Measurements from ENCODE around the gene FIGNL2.
"Not testable (repeated sequence)": the region's sequence is repeated elsewhere in the genome, so short reads cannot be mapped to it uniquely, and the experiment has no call there.

The FIGNL2 gene

GRCh38 chr12:51814311-51815088 lies 34.0 kb downstream of the FIGNL2 start:
- Mint-ChIP-seq H3K27me3 (peaks cover 8% of the 10 kb centered on the region), H3K9me3 (no peaks in the 10 kb centered on the region), H3K36me3 (ENCODE audit: low read depth) (no peaks in the 10 kb centered on the region), H3K27ac (peak overlapping the region; percentile 61), H3K4me3 (peak overlapping the region; percentile 74), H3K4me1 (ENCODE audit: low read depth) (peaks cover 9% of the 10 kb centered on the region)
- DNase-seq: peak; percentile 84

GRCh38 chr12:51813931-51814310 lies 34.6 kb downstream of the FIGNL2 start:
- Mint-ChIP-seq H3K4me3 (no peak overlapping the region), H3K36me3 (ENCODE audit: low read depth) (no peaks in the 10 kb centered on the region), H3K27ac (no peak overlapping the region), H3K27me3 (peaks cover 8% of the 10 kb centered on the region), H3K4me1 (ENCODE audit: low read depth) (peaks cover 7% of the 10 kb centered on the region), H3K9me3 (no peaks in the 10 kb centered on the region)
- no peak for DNase-seq

GRCh38 chr12:51812871-51813270 lies 35.6 kb downstream of the FIGNL2 start:
- H3K9me3 Mint-ChIP-seq: no peaks in the 10 kb centered on the region
- H3K4me3 Mint-ChIP-seq: no peak overlapping the region
- H3K27ac Mint-ChIP-seq: no peak overlapping the region
- H3K27me3 Mint-ChIP-seq: peaks cover 8% of the 10 kb centered on the region
- H3K4me1 Mint-ChIP-seq (ENCODE audit: low read depth): peaks cover 7% of the 10 kb centered on the region
- DNase-seq: no peak
- no peaks in the 10 kb centered on the region for H3K36me3 Mint-ChIP-seq (ENCODE audit: low read depth)

- peaks cover 7% of the 10 kb centered on the region for H3K4me1 Mint-ChIP-seq (ENCODE audit: low read depth)
- no peaks in the 10 kb centered on the region for H3K9me3 Mint-ChIP-seq
- no peak overlapping the region for H3K4me3 Mint-ChIP-seq
- no peak overlapping the region for H3K27ac Mint-ChIP-seq
- no peak for DNase-seq
- H3K36me3 Mint-ChIP-seq (ENCODE audit: low read depth): no peaks in the 10 kb centered on the region
- H3K27me3 Mint-ChIP-seq: peaks cover 8% of the 10 kb centered on the region
These were observed 37.0 kb downstream of the FIGNL2 start for GRCh38 chr12:51811203-51812202.

GRCh38 chr12:51809193-51809592 lies 39.3 kb downstream of the FIGNL2 start:
- peaks cover 2% of the 10 kb centered on the region for H3K4me1 Mint-ChIP-seq (ENCODE audit: low read depth)
- no peak overlapping the region for H3K27ac Mint-ChIP-seq
- no peak overlapping the region for H3K4me3 Mint-ChIP-seq
- H3K36me3 Mint-ChIP-seq (ENCODE audit: low read depth): no peaks in the 10 kb centered on the region
- no peaks in the 10 kb centered on the region for H3K27me3 Mint-ChIP-seq
- no peaks in the 10 kb centered on the region for H3K9me3 Mint-ChIP-seq
- no peak for DNase-seq

GRCh38 chr12:51806896-51807295 lies 41.6 kb downstream of the FIGNL2 start:
- Mint-ChIP-seq H3K27ac (no peak overlapping the region), H3K27me3 (no peaks in the 10 kb centered on the region), H3K9me3 (no peaks in the 10 kb centered on the region), H3K36me3 (ENCODE audit: low read depth) (no peaks in the 10 kb centered on the region), H3K4me3 (no peak overlapping the region), H3K4me1 (ENCODE audit: low read depth) (no peaks in the 10 kb centered on the region)
- DNase-seq: no peak

- Mint-ChIP-seq H3K27me3 (no peaks in the 10 kb centered on the region), H3K4me1 (ENCODE audit: low read depth) (no peaks in the 10 kb centered on the region), H3K4me3 (no peak overlapping the region), H3K36me3 (ENCODE audit: low read depth) (no peaks in the 10 kb centered on the region), H3K27ac (no peak overlapping the region), H3K9me3 (no peaks in the 10 kb centered on the region)
- no peak for DNase-seq
These were observed 47.5 kb downstream of the FIGNL2 start for GRCh38 chr12:51801027-51801426.

GRCh38 chr12:51798501-51798900 lies 50.0 kb downstream of the FIGNL2 start:
- H3K27ac Mint-ChIP-seq: no peak overlapping the region
- no peaks in the 10 kb centered on the region for H3K27me3 Mint-ChIP-seq
- H3K4me3 Mint-ChIP-seq: no peak overlapping the region
- H3K9me3 Mint-ChIP-seq: no peaks in the 10 kb centered on the region
- no peak for DNase-seq
- H3K4me1 Mint-ChIP-seq (ENCODE audit: low read depth): no peaks in the 10 kb centered on the region
- no peaks in the 10 kb centered on the region for H3K36me3 Mint-ChIP-seq (ENCODE audit: low read depth)

GRCh38 chr12:51798051-51798450 lies 50.5 kb downstream of the FIGNL2 start:
- not testable (repeated sequence) for H3K36me3 Mint-ChIP-seq (ENCODE audit: low read depth); H3K27ac Mint-ChIP-seq; DNase-seq; H3K4me3 Mint-ChIP-seq; H3K4me1 Mint-ChIP-seq (ENCODE audit: low read depth); H3K9me3 Mint-ChIP-seq; H3K27me3 Mint-ChIP-seq

- no peaks in the 10 kb centered on the region for H3K36me3 Mint-ChIP-seq (ENCODE audit: low read depth)
- H3K27ac Mint-ChIP-seq: no peak overlapping the region
- DNase-seq: no peak
- no peak overlapping the region for H3K4me3 Mint-ChIP-seq
- H3K9me3 Mint-ChIP-seq: no peaks in the 10 kb centered on the region
- H3K4me1 Mint-ChIP-seq (ENCODE audit: low read depth): no peaks in the 10 kb centered on the region
- no peaks in the 10 kb centered on the region for H3K27me3 Mint-ChIP-seq
These were observed 51.2 kb downstream of the FIGNL2 start for GRCh38 chr12:51797301-51797700.

- Mint-ChIP-seq H3K4me1 (ENCODE audit: low read depth) (no peaks in the 10 kb centered on the region), H3K9me3 (no peaks in the 10 kb centered on the region), H3K27ac (no peak overlapping the region), H3K4me3 (no peak overlapping the region), H3K27me3 (no peaks in the 10 kb centered on the region), H3K36me3 (ENCODE audit: low read depth) (no peaks in the 10 kb centered on the region)
- DNase-seq: no peak
These were observed 55.3 kb downstream of the FIGNL2 start for GRCh38 chr12:51793201-51793600.

- H3K36me3 Mint-ChIP-seq (ENCODE audit: low read depth): no peaks in the 10 kb centered on the region
- no peaks in the 10 kb centered on the region for H3K4me1 Mint-ChIP-seq (ENCODE audit: low read depth)
- no peaks in the 10 kb centered on the region for H3K9me3 Mint-ChIP-seq
These were observed 56.1 kb downstream of the FIGNL2 start for GRCh38 chr12:51792417-51792816.

GRCh38 chr12:51788876-51789275 lies 59.6 kb downstream of the FIGNL2 start:
- Mint-ChIP-seq H3K36me3 (ENCODE audit: low read depth) (no peaks in the 10 kb centered on the region), H3K27ac (no peak overlapping the region), H3K9me3 (no peaks in the 10 kb centered on the region), H3K4me3 (no peak overlapping the region), H3K27me3 (no peaks in the 10 kb centered on the region), H3K4me1 (ENCODE audit: low read depth) (peaks cover 6% of the 10 kb centered on the region)
- no peak for DNase-seq

More at GRCh38 chr12:51792417-51792816, 56.1 kb downstream of the FIGNL2 start:
- H3K4me3 Mint-ChIP-seq: no peak overlapping the region
- H3K27ac Mint-ChIP-seq: no peak overlapping the region
- no peak for DNase-seq
- H3K27me3 Mint-ChIP-seq: no peaks in the 10 kb centered on the region

GRCh38 chr12:51785906-51786305 lies 62.6 kb downstream of the FIGNL2 start:
- DNase-seq: no peak
- no peaks in the 10 kb centered on the region for H3K9me3 Mint-ChIP-seq
- no peaks in the 10 kb centered on the region for H3K27me3 Mint-ChIP-seq
- no peak overlapping the region for H3K27ac Mint-ChIP-seq
- peaks cover 6% of the 10 kb centered on the region for H3K4me1 Mint-ChIP-seq (ENCODE audit: low read depth)
- H3K4me3 Mint-ChIP-seq: no peak overlapping the region
- H3K36me3 Mint-ChIP-seq (ENCODE audit: low read depth): no peaks in the 10 kb centered on the region

- DNase-seq: no peak
- H3K4me3 Mint-ChIP-seq: no peak overlapping the region
- peaks cover 3% of the 10 kb centered on the region for H3K27me3 Mint-ChIP-seq
- no peak overlapping the region for H3K27ac Mint-ChIP-seq
- no peaks in the 10 kb centered on the region for H3K36me3 Mint-ChIP-seq (ENCODE audit: low read depth)
- no peaks in the 10 kb centered on the region for H3K9me3 Mint-ChIP-seq
- H3K4me1 Mint-ChIP-seq (ENCODE audit: low read depth): peaks cover 6% of the 10 kb centered on the region
These were observed 63.8 kb downstream of the FIGNL2 start for GRCh38 chr12:51784688-51785087.

Data from activated T-cell treated with anti-CD3 and anti-CD28 coated beads, Interleukin-2, amount 50 U/mL, for 24 hours (primary cell).